ENCODE results near the gene SZT2. TPM values are rescaled to one million over a fixed set of nuclear protein-coding genes. Genes with fewer than 3 reads are reported as not detected.
"Not testable (repeated sequence)": the region's sequence is repeated elsewhere in the genome, so short reads cannot be mapped to it uniquely, and the experiment has no call there.

Gene SZT2
- total RNA-seq, 1 donor from 2014 or later = 17.3 TPM

GRCh38 chr1:43388613-43389012 lies 1.1 kb upstream of the SZT2 start:
- DNase-seq = no peak

GRCh38 chr1:43392702-43393101 lies 3.0 kb downstream of the SZT2 start:
- DNase-seq = no peak

- no peak for DNase-seq
Observed at GRCh38 chr1:43395523-43395922, 5.8 kb downstream of the SZT2 start.

- no peak for DNase-seq
Observed at GRCh38 chr1:43396059-43396458, 6.4 kb downstream of the SZT2 start.

GRCh38 chr1:43398227-43398626 lies 8.5 kb downstream of the SZT2 start:
- no peak for DNase-seq

GRCh38 chr1:43400441-43400840 lies 10.7 kb downstream of the SZT2 start:
- not testable (repeated sequence) for DNase-seq

- no peak for DNase-seq
Observed at GRCh38 chr1:43402089-43402865, 12.6 kb downstream of the SZT2 start.

- DNase-seq = no peak
Observed at GRCh38 chr1:43404353-43404752, 14.7 kb downstream of the SZT2 start.

- DNase-seq = no peak
Observed at GRCh38 chr1:43405219-43405875, 15.6 kb downstream of the SZT2 start.

GRCh38 chr1:43405876-43406234 lies 16.2 kb downstream of the SZT2 start:
- no peak for DNase-seq

- DNase-seq = no peak
Observed at GRCh38 chr1:43410571-43410970, 20.9 kb downstream of the SZT2 start.

GRCh38 chr1:43413426-43413825 lies 23.7 kb downstream of the SZT2 start:
- not testable (repeated sequence) for DNase-seq

GRCh38 chr1:43414634-43415223 lies 25.0 kb downstream of the SZT2 start:
- DNase-seq = no peak

GRCh38 chr1:43415901-43416300 lies 26.2 kb downstream of the SZT2 start:
- no peak for DNase-seq

GRCh38 chr1:43418858-43419257 lies 29.2 kb downstream of the SZT2 start:
- DNase-seq = no peak

GRCh38 chr1:43419627-43420425 lies 30.1 kb downstream of the SZT2 start:
- no peak for DNase-seq

GRCh38 chr1:43420874-43421273 lies 31.2 kb downstream of the SZT2 start:
- DNase-seq = no peak

GRCh38 chr1:43421396-43421795 lies 31.7 kb downstream of the SZT2 start:
- no peak for DNase-seq

- DNase-seq = no peak
Observed at GRCh38 chr1:43421976-43422750, 32.5 kb downstream of the SZT2 start.

- no peak for DNase-seq
Observed at GRCh38 chr1:43422995-43423671, 33.4 kb downstream of the SZT2 start.
